OCI-LY3 (cell line): ENCODE data around the gene ALDH1A1.

Experiments
- H2AFZ ChIP-seq: fragments of 200-600, 300-600 bp; shearing (Covaris generic); 2 replicates; pipeline ENCODE4 v1.6.0; 2014; ENCODE audit warnings: antibody characterized with exemption, low read depth, low read length
- H3K27ac ChIP-seq: fragments of 200-600, 300-600 bp; sonication (generic); 2 replicates; pipeline ENCODE4 v1.5.1; 2014; ENCODE audit warnings: mild to moderate bottlenecking, low read length, moderate library complexity, mixed read lengths
- H3K27me3 ChIP-seq: fragments of 200-600, 300-600 bp; sonication (generic); 2 replicates; pipeline ENCODE4 v1.6.1; 2014; ENCODE audit warnings: low read depth, low read length, mixed read lengths
- H3K36me3 ChIP-seq: fragments of 200-600, 300-600 bp; sonication (generic); replicated peaks from 2 replicates; pipeline ENCODE3; 2014; ENCODE audit warnings: low read depth, low read length, mixed read lengths
- H3K4me1 ChIP-seq: fragments of 300-600, 200-600 bp; sonication (generic); 2 replicates; pipeline ENCODE4 v1.6.1; 2014; ENCODE audit warnings: low read length, mixed read lengths
- H3K4me2 ChIP-seq: fragments of 200-600, 300-600 bp; sonication (generic); 2 replicates; pipeline ENCODE4 v1.6.1; 2014; ENCODE audit warnings: low read length, mixed read lengths
- H3K4me3 ChIP-seq: fragments of 300-600, 200-600 bp; sonication (generic); 2 replicates; pipeline ENCODE4 v1.5.1; 2014; ENCODE audit warnings: antibody characterized with exemption, mild to moderate bottlenecking, low read length, moderate library complexity
- H3K79me2 ChIP-seq: fragments of 300-600, 200-600 bp; shearing (Covaris generic); 2 replicates; pipeline ENCODE4 v1.6.1; 2014; ENCODE audit warnings: mild to moderate bottlenecking, low read length, mixed read lengths
- H3K9ac ChIP-seq: fragments of 300-600, 200-600 bp; shearing (Covaris generic); 2 replicates; pipeline ENCODE4 v1.6.0; 2014; ENCODE audit warnings: mild to moderate bottlenecking, low read length, moderate library complexity
- H3K9me3 ChIP-seq: fragments of 200-600, 300-600 bp; shearing (Covaris generic); 2 replicates; pipeline ENCODE4 v1.6.1; 2014; ENCODE audit warnings: low read length, mixed read lengths; ENCODE audit not compliant: insufficient read depth
- H4K20me1 ChIP-seq: fragments of 200-600, 300-600 bp; sonication (generic); 2 replicates; pipeline ENCODE4 v1.6.1; 2016; ENCODE audit warnings: low read length, mixed read lengths; ENCODE audit not compliant: insufficient read depth
- EZH2phosphoT487 ChIP-seq: fragments of 200-600 bp; shearing (Covaris generic); IDR thresholded peaks from 2 replicates; pipeline ENCODE4 v1.6.1; 2018; ENCODE audit warnings: antibody characterized with exemption, mixed run types, low read depth
- TF ChIP-seq, protein P1 (sequence below): fragments of 200-600, 300-600 bp; sonication (generic); IDR thresholded peaks from 2 replicates; pipeline ENCODE4 v1.5.1; 2014; ENCODE audit warnings: antibody characterized with exemption, low read length, low read depth

ALDH1A1 gene

DNA sequence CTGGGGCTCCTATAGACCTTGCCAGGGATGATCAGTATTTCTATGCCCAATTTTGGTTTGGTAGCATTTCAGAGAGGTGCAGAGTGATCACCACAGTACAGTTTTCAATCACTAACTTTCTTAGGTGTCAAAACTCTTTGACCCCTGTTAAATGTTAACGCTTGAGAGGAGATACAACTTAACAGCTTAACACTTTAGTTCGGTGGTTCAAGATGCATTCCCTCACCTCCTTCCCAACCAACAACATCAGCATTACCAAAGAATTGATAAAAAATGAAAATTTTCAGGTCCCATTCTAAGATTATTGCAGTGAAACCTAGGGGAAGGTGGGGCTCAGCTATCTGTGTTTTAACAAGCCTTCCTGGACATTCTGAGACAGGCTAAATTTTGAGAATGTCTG is 16.2 kb downstream of the ALDH1A1 start:
- no peak overlapping the region for H3K4me3 ChIP-seq
- no peaks in the 10 kb centered on the region for H3K79me2 ChIP-seq
- no peaks in the 10 kb centered on the region for H3K4me1 ChIP-seq
- no peaks in the 10 kb centered on the region for H3K36me3 ChIP-seq
- TF ChIP-seq, protein P1, sequence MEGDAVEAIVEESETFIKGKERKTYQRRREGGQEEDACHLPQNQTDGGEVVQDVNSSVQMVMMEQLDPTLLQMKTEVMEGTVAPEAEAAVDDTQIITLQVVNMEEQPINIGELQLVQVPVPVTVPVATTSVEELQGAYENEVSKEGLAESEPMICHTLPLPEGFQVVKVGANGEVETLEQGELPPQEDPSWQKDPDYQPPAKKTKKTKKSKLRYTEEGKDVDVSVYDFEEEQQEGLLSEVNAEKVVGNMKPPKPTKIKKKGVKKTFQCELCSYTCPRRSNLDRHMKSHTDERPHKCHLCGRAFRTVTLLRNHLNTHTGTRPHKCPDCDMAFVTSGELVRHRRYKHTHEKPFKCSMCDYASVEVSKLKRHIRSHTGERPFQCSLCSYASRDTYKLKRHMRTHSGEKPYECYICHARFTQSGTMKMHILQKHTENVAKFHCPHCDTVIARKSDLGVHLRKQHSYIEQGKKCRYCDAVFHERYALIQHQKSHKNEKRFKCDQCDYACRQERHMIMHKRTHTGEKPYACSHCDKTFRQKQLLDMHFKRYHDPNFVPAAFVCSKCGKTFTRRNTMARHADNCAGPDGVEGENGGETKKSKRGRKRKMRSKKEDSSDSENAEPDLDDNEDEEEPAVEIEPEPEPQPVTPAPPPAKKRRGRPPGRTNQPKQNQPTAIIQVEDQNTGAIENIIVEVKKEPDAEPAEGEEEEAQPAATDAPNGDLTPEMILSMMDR, result no peak
- TF ChIP-seq EZH2phosphoT487, result no peak
- H3K4me2 ChIP-seq, result no peak overlapping the region
- H3K9ac ChIP-seq, result no peak overlapping the region
- peaks cover 19% of the 10 kb centered on the region for H3K27me3 ChIP-seq
- H3K9me3 ChIP-seq, result no peaks in the 10 kb centered on the region
- H4K20me1 ChIP-seq, result no peaks in the 10 kb centered on the region
- no peak overlapping the region for H3K27ac ChIP-seq
- no peak overlapping the region for H2AFZ ChIP-seq

DNA sequence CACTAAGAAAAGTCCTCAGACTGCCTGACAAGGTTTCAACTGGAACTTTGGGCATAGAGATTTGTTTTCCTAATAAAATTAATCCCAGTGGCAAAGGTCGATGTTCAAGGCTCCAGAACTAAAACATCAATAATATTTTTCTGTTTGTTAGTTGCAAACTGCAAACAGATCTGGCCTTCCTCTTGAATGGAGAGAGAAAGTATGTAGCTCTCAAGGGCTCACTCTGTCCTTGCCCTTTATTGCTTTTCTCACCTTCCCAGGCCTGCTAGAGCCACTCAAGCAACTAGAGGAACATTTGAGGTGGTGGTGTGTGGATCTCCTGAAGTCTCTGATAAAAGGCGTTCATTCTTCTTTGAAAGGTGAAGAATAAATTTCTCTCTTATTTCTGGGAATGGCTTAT is 16.6 kb downstream of the ALDH1A1 start:
- Histone ChIP-seq H3K4me1 (no peaks in the 10 kb centered on the region), H4K20me1 (no peaks in the 10 kb centered on the region), H3K27ac (no peak overlapping the region), H3K9ac (no peak overlapping the region), H3K79me2 (no peaks in the 10 kb centered on the region), H3K27me3 (peaks cover 15% of the 10 kb centered on the region), H3K9me3 (no peaks in the 10 kb centered on the region), H3K4me3 (no peak overlapping the region), H2AFZ (no peak overlapping the region), H3K36me3 (no peaks in the 10 kb centered on the region), H3K4me2 (no peak overlapping the region)
- TF ChIP-seq, protein P1, result no peak
- TF ChIP-seq EZH2phosphoT487, result no peak

DNA sequence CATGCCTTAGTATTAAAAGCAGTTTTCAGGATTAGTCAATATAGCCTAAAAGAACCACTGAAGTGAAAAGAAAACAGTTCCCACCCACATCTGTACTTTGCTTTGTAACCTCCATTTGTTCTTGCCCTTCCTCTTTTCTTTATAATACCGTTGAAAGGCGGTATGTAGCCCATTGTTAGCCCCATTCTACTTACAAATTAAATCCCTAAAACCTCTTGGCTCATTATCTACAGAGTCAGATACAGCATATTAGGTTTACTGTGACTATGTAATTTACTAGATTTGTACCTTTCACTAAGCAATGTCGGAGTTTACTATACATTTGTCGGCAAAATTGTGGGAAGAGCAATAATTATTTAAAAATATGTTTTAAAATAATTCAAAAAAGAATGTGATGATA is 17.3 kb downstream of the ALDH1A1 start:
- Histone ChIP-seq H2AFZ (no peak overlapping the region), H3K36me3 (no peaks in the 10 kb centered on the region), H3K27ac (no peak overlapping the region), H3K79me2 (no peaks in the 10 kb centered on the region), H3K4me3 (no peak overlapping the region), H3K9me3 (no peaks in the 10 kb centered on the region), H3K9ac (no peak overlapping the region), H4K20me1 (no peaks in the 10 kb centered on the region), H3K27me3 (peaks cover 9% of the 10 kb centered on the region), H3K4me2 (no peak overlapping the region), H3K4me1 (no peaks in the 10 kb centered on the region)
- TF ChIP-seq, protein P1, result no peak
- no peak for TF ChIP-seq EZH2phosphoT487

DNA sequence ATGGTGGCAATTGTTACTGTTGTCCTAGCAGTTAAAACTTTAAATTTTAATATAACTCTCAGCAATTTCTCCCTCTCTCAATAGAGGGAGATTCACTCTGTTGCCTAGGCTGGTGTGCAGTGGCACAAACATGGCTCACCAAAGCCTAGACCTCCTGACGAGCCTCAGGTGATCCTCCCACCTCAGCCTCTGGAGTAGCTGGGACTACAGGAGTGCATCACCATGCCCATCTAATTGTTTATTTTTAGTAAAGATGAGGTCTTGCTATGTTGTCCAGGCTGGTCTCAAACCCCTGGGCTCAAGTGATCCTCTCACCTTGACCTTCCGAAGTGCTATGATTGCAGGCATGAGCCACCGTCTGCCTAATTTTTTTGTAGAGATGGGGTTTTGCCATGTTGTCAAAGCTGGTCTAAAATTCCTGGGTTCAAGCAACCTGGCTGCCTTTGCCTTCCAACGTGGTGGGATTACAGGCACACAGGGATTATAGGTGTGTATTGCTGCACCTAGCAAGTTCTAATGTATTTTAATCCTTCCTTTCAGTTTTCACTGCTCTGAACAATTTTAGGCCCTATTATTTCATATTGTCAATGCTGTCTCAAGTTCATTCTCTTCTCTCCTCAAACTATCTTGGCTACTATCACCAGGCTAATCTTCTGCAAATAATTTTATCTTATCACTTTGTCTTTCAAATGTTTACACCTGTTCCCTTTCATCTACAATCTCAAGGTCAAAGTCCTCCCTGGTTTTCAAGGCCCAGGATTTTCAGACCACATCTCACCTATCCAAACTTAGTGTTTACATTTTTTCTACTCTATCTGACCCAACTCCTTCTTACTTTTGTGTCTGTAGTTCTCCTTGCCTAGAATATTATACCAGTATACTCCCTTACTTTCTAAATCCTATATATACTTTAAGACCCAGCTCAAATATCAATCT is 18.9 kb downstream of the ALDH1A1 start:
- H3K4me2 ChIP-seq, result no peak overlapping the region
- no peak overlapping the region for H3K27ac ChIP-seq
- H3K9me3 ChIP-seq, result no peaks in the 10 kb centered on the region
- H3K79me2 ChIP-seq, result no peaks in the 10 kb centered on the region
- no peak overlapping the region for H3K9ac ChIP-seq
- H3K4me1 ChIP-seq, result no peaks in the 10 kb centered on the region
- no peaks in the 10 kb centered on the region for H3K36me3 ChIP-seq
- H2AFZ ChIP-seq, result no peak overlapping the region
- H3K4me3 ChIP-seq, result no peak overlapping the region
- no peaks in the 10 kb centered on the region for H4K20me1 ChIP-seq
- H3K27me3 ChIP-seq, result peaks cover 4% of the 10 kb centered on the region; the same call in 1 of the 2 replicates
- TF ChIP-seq, protein P1, result no peak
- no peak for TF ChIP-seq EZH2phosphoT487
